Mesendoderm (in vitro differentiated cells): ENCODE measurements around the gene POU3F2.

Experiments used
- DNase-seq: peaks from one replicate; pipeline ENCODE4 v3.0.0; 2013
- H2AK5ac ChIP-seq: 2 replicates; pipeline ENCODE4 v1.6.1; 2013; ENCODE audit warnings: low read length, inconsistent platforms
- H2BK120ac ChIP-seq: 2 replicates; pipeline ENCODE4 v1.6.1; 2013; ENCODE audit warnings: low read depth, mild to moderate bottlenecking, low read length, moderate library complexity, mixed read lengths
- H2BK15ac ChIP-seq: replicated peaks from 2 replicates; pipeline ENCODE4 v1.6.1; 2013; ENCODE audit warnings: low read depth, mild to moderate bottlenecking, moderate library complexity
- H2BK5ac ChIP-seq: 2 replicates; pipeline ENCODE4 v1.6.1; 2013; ENCODE audit warnings: low read length, inconsistent platforms
- H3K18ac ChIP-seq: 2 replicates; pipeline ENCODE4 v1.6.1; 2013; ENCODE audit warnings: mild to moderate bottlenecking, low read length, mixed read lengths
- H3K23ac ChIP-seq: one replicate; pipeline ENCODE4 v1.6.1; 2013; ENCODE audit warnings: low read length
- H3K27ac ChIP-seq: 2 replicates; pipeline ENCODE4 v1.5.1; 2013; ENCODE audit warnings: low read depth, mild to moderate bottlenecking, inconsistent platforms, low read length, moderate library complexity
- H3K27me3 ChIP-seq: 2 replicates; pipeline ENCODE4 v1.6.1; 2013; ENCODE audit warnings: low read length, control low read depth, mild to moderate bottlenecking, inconsistent platforms; ENCODE audit not compliant: insufficient read depth, poor library complexity
- H3K36me3 ChIP-seq: 2 replicates; pipeline ENCODE4 v1.6.1; 2013; ENCODE audit warnings: low read length, inconsistent platforms; ENCODE audit not compliant: control insufficient read depth, insufficient read depth
- H3K4ac ChIP-seq: one replicate; pipeline ENCODE4 v1.6.1; 2013; ENCODE audit warnings: low read depth, mild to moderate bottlenecking, low read length, moderate library complexity
- H3K4me1 ChIP-seq: 2 replicates; pipeline ENCODE4 v1.6.1; 2013; ENCODE audit warnings: low read depth, low read length, inconsistent platforms; ENCODE audit not compliant: control insufficient read depth
- H3K4me2 ChIP-seq: 2 replicates; pipeline ENCODE4 v1.6.1; 2013; ENCODE audit warnings: low read length
- H3K4me3 ChIP-seq: 2 replicates; pipeline ENCODE4 v1.5.1; 2013; ENCODE audit warnings: mild to moderate bottlenecking, low read length
- H3K56ac ChIP-seq: one replicate; pipeline ENCODE4 v1.6.1; 2013; ENCODE audit warnings: low read length
- H3K79me1 ChIP-seq: 2 replicates; pipeline ENCODE4 v1.6.1; 2013; ENCODE audit warnings: low read length, inconsistent platforms
- H3K79me2 ChIP-seq: 2 replicates; pipeline ENCODE4 v1.6.1; 2013; ENCODE audit warnings: mild to moderate bottlenecking, low read length; ENCODE audit not compliant: control insufficient read depth, insufficient read depth
- H3K9ac ChIP-seq: 2 replicates; pipeline ENCODE4 v1.6.1; 2013; ENCODE audit warnings: low read length, inconsistent platforms
- H4K5ac ChIP-seq: one replicate; pipeline ENCODE4 v1.6.1; 2013; ENCODE audit warnings: low read length
- H4K8ac ChIP-seq: one replicate; pipeline ENCODE4 v1.6.1; 2013; ENCODE audit warnings: low read depth, mild to moderate bottlenecking, control low read depth, low read length, moderate library complexity
- WGBS: extraction: QIAGEN DNeasy Blood & Tissue Kit; methylation state at CpG from one replicate; pipeline ENCODE4 v1.1.7; 2013; ENCODE audit warnings: low lambda C conversion rate, missing lambda C conversion rate; ENCODE audit not compliant: insufficient coverage; ENCODE audit errors: extremely low coverage; 5-methylcytosine and 5-hydroxymethylcytosine counted together

Gene POU3F2

DNA sequence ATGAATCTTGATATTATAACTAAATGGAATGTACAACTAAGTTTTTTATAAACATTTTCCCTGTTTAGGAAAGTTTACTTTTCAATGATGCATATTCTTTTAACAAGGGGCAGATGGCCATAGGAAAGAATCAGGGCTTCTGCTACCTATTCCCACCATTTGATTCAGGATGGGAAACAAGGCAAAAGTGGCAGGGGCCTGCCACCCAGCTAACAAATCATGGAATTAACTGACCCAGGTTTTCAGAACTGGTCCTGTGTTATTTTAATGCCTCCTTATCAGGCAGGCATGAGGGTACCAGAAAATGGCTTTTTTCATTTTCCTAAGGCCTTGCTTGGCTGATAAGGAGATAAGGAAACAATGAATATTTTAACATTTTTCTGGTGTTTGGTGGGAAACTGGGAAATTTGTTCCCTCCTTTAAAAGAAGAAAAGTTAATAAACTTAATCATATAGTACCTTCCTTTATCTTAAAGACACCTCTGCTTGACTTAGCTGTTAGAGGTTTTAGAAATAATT is 6.7 kb downstream of the POU3F2 start:
- no peak overlapping the region for H3K23ac ChIP-seq
- H3K18ac ChIP-seq, result no peak overlapping the region
- no peaks in the 10 kb centered on the region for H3K4me1 ChIP-seq
- no peak overlapping the region for H4K8ac ChIP-seq
- no peak overlapping the region for H3K4me2 ChIP-seq
- no peak overlapping the region for H2AK5ac ChIP-seq
- no peak overlapping the region for H3K56ac ChIP-seq
- no peak overlapping the region for H2BK5ac ChIP-seq
- H3K79me1 ChIP-seq, result no peaks in the 10 kb centered on the region
- H3K9ac ChIP-seq, result no peak overlapping the region
- no peak overlapping the region for H4K5ac ChIP-seq
- H2BK120ac ChIP-seq, result no peak overlapping the region
- H2BK15ac ChIP-seq, result no peak overlapping the region
- no peak overlapping the region for H3K4me3 ChIP-seq
- no peak overlapping the region for H3K27ac ChIP-seq
- no peak for DNase-seq
- H3K27me3 ChIP-seq, result peaks cover 55% of the 10 kb centered on the region
- H3K36me3 ChIP-seq, result no peaks in the 10 kb centered on the region
- H3K4ac ChIP-seq, result no peak overlapping the region
- no peaks in the 10 kb centered on the region for H3K79me2 ChIP-seq

DNA sequence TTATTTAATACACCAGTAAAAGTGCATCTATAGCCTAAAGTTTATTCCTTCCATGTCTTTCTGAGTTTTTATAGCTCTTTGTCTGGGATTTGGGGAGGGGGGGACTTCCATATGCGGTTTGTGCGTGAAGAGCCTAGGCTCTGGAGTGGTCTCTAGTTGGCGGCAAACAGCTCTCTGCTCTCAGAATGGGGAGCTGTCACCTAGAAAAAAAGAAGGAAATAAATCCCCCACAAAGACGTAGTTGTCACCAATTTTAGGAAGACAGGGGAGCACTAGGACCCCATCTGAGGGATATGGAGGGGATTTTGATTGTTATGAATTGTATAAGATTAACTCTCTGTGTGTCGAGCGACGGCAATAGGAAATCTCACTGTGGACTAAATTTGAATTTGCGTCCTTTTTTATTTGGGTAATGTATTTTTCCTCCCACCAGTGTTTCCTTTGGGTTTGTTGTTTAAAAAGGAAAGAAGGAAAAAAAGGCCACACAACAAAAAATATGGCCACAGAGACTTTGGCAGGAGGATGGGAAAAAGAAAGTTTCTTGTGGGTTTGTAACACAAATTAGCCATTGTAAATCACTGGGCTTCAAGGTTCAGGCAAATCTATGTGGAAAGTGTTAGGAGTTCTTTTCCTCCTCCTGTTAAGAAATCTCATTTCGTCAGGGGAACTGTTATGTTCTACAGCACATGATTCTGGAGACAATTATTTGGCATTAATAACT is 7.4 kb downstream of the POU3F2 start:
- Histone ChIP-seq H3K79me1 (no peaks in the 10 kb centered on the region), H3K79me2 (no peaks in the 10 kb centered on the region), H2BK5ac (no peak overlapping the region), H2AK5ac (no peak overlapping the region), H3K23ac (no peak overlapping the region), H4K5ac (no peak overlapping the region), H3K4ac (no peak overlapping the region), H2BK120ac (no peak overlapping the region), H3K56ac (no peak overlapping the region), H2BK15ac (no peak overlapping the region), H3K27ac (no peak overlapping the region), H3K4me1 (no peaks in the 10 kb centered on the region), H3K27me3 (peaks cover 49% of the 10 kb centered on the region), H4K8ac (no peak overlapping the region), H3K9ac (no peak overlapping the region), H3K4me2 (no peak overlapping the region), H3K4me3 (no peak overlapping the region), H3K18ac (no peak overlapping the region), H3K36me3 (no peaks in the 10 kb centered on the region)
- no peak for DNase-seq
- WGBS, result no CpG with 5 or more reads among the region's 9 CpGs

DNA sequence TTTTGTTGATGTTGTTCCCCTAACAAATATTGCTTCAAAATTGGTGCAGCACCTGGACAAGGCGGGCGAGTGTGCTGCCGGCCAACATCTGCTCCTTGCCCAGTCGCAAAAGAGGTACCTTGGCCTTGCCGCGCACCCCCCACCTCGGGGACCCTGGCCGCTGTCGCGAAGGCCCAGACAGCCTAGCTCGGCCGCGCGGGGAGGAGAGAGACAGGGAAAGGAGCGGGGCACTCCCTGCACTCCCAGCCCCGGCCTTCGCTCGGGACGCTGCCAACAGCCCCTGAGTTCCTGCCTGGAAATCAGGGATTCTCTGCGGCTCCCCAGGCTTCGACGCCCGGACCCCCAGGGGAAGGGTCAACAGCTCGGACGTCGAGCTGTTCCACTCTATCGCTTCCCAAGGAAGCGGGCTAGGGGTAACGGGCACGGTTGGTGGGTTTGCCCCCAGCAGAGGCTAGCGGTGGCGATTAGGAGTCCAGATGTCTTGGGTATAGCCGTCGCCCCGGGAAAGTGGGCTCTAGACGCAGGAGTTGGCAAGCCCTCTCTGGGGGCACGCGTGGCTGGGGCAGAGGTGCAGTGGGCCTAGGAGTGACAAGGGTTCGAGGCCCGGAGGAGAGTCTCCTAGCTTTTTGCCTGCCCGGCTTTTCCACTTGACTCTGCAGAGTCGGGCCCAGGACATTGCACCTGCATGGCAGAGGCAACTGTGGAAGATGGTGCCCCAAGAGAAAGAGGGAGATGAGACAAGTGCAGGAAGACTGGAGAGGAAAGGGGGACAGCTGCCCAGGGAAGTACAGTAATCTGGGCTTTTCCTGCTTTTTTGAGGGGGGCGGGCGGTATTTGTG is 8.2 kb downstream of the POU3F2 start:
- Histone ChIP-seq H3K56ac (peak overlapping the region; percentile 34), H2BK120ac (no peak overlapping the region), H3K9ac (no peak overlapping the region), H4K8ac (no peak overlapping the region), H3K23ac (no peak overlapping the region), H3K27me3 (peaks cover 44% of the 10 kb centered on the region), H3K36me3 (no peaks in the 10 kb centered on the region), H2BK15ac (no peak overlapping the region), H3K4me2 (peak overlapping the region; percentile 61), H3K4me1 (no peaks in the 10 kb centered on the region), H3K79me1 (no peaks in the 10 kb centered on the region), H2BK5ac (no peak overlapping the region), H3K4ac (no peak overlapping the region), H3K4me3 (no peak overlapping the region), H3K27ac (no peak overlapping the region), H4K5ac (no peak overlapping the region), H2AK5ac (no peak overlapping the region), H3K79me2 (no peaks in the 10 kb centered on the region), H3K18ac (no peak overlapping the region)
- DNase-seq, result peak; percentile 67
- no CpG with 5 or more reads among the region's 44 CpGs for WGBS

DNA sequence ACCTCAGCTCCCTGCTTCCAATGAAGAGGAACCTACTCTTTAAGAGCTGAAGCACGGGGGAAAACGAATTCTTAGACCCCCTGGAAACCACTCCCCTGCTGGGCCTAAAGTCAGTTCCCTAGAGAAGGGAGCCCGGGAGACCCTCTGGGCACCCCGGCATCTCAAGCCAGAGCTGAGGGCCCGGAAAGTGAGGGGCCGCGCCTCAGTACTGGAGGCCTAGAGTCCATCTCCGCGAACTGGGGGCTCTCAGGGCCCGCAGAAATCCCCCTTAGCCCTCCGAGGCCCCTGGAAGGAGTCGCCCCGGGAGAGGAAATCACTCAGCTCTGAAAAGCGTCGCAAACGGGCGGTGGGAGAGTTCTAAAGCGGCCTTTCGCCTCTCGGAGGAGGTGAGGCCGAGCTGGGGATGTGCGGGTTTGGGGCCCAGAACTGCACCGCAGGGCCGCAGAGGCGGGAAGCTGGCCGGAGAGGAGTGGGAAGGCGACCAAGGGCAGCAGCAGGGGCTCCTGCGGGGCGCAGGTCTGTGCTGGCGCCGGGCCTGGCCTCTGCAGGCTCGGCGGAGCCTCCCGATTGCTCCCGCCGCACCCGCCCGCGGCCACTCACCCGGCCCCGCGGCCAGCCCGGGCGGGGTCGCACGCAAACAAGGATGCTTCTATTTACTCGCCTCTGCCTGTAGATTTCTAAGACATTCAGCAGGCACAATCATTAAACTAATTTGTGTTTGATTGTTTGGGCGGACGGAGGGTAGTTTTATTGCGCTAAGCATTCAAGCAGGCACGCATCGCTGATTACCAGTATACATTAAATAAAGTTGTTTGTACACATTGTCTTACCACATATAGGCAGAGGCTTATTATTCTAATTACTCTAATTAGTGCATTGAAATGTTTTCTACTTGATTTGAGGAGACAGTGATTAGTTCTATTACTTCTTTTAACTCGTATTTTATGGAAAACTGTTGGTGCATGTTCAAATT is 9.2 kb downstream of the POU3F2 start:
- no peak overlapping the region for H4K5ac ChIP-seq
- H3K18ac ChIP-seq, result no peak overlapping the region
- H3K79me1 ChIP-seq, result no peaks in the 10 kb centered on the region
- no peak overlapping the region for H3K4me3 ChIP-seq
- H3K4me1 ChIP-seq, result no peaks in the 10 kb centered on the region
- H2BK5ac ChIP-seq, result no peak overlapping the region
- no peak overlapping the region for H2AK5ac ChIP-seq
- peak overlapping the region; percentile 37 for H3K56ac ChIP-seq
- H3K23ac ChIP-seq, result peak overlapping the region; percentile 60
- H3K4ac ChIP-seq, result no peak overlapping the region
- H2BK120ac ChIP-seq, result no peak overlapping the region
- DNase-seq, result peak; percentile 45
- no peak overlapping the region for H2BK15ac ChIP-seq
- no peak overlapping the region for H3K9ac ChIP-seq
- H4K8ac ChIP-seq, result no peak overlapping the region
- no CpG with 5 or more reads among the region's 53 CpGs for WGBS
- H3K27ac ChIP-seq, result no peak overlapping the region
- H3K79me2 ChIP-seq, result no peaks in the 10 kb centered on the region
- no peaks in the 10 kb centered on the region for H3K36me3 ChIP-seq
- H3K4me2 ChIP-seq, result peak overlapping the region; percentile 21
- peaks cover 41% of the 10 kb centered on the region for H3K27me3 ChIP-seq

DNA sequence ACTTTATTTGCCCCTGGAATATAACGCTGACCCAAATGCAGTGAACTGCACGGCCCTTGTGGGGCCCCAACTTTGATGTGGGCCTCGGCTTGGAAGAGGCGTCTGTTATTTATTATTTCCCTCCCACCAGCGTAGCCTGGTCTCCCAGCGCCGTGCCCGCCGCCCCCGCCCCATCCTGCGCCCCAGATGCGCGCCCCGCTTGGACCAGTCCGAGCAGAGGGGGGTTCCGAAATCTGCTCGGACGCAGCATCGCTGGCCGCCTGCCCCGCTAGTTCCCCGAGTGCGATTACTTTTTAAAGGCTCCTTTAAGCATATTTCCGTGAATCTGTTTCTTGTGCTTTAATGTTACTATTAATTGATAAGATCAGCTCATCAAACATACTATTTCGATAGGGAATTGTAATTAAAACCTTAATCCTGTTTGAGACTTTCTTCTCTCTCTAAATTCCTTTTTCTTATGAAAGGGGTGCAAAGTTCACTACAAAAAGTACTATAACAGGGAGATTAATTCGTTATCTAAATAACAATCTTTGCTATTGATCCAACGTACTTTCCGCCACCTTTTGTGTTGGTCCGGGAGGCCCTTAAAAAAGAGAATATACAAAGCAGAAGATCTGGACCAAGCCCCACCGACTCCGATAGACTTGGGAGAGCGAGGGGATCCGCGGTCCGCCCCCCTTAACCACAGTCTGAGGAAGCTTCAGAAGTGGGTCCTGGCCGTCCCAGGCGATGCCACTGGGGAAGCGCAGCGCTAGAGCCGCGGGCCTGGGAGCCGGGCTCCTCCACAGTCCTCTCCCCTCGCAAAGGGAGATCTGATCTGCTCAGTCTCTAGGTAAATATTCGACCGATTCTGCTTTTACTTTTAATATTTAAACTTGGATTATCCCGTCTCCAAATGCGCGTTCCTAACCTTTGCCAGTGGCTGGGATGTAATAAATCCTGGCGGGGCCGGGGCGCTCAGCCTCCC is 10.2 kb downstream of the POU3F2 start:
- no peak for DNase-seq

More for the DNA sequence above, 10.2 kb downstream of the POU3F2 start:
- Histone ChIP-seq H3K4me3 (no peak overlapping the region), H3K23ac (no peak overlapping the region), H3K27me3 (peaks cover 38% of the 10 kb centered on the region), H2BK5ac (no peak overlapping the region), H3K4ac (no peak overlapping the region), H4K8ac (no peak overlapping the region), H3K36me3 (no peaks in the 10 kb centered on the region), H2AK5ac (no peak overlapping the region), H2BK15ac (no peak overlapping the region), H3K4me1 (no peaks in the 10 kb centered on the region), H3K18ac (no peak overlapping the region), H3K79me1 (no peaks in the 10 kb centered on the region), H2BK120ac (no peak overlapping the region), H4K5ac (no peak overlapping the region), H3K27ac (no peak overlapping the region), H3K9ac (no peak overlapping the region), H3K56ac (no peak overlapping the region), H3K4me2 (peak overlapping the region; percentile 37), H3K79me2 (no peaks in the 10 kb centered on the region)
- no CpG with 5 or more reads among the region's 51 CpGs for WGBS
